HG02840 (cell line): ENCODE results near the gene DUS3L.

ENCODE experiments used
- ATAC-seq: cut with Tn5 transposase; IDR thresholded peaks from one replicate; pipeline ENCODE4 v1.9.1; 2021; ENCODE audit warnings: mild to moderate bottlenecking, moderate library complexity, moderate number of reproducible peaks; ENCODE audit not compliant: unreplicated experiment, low FRiP score

The DUS3L gene

DNA sequence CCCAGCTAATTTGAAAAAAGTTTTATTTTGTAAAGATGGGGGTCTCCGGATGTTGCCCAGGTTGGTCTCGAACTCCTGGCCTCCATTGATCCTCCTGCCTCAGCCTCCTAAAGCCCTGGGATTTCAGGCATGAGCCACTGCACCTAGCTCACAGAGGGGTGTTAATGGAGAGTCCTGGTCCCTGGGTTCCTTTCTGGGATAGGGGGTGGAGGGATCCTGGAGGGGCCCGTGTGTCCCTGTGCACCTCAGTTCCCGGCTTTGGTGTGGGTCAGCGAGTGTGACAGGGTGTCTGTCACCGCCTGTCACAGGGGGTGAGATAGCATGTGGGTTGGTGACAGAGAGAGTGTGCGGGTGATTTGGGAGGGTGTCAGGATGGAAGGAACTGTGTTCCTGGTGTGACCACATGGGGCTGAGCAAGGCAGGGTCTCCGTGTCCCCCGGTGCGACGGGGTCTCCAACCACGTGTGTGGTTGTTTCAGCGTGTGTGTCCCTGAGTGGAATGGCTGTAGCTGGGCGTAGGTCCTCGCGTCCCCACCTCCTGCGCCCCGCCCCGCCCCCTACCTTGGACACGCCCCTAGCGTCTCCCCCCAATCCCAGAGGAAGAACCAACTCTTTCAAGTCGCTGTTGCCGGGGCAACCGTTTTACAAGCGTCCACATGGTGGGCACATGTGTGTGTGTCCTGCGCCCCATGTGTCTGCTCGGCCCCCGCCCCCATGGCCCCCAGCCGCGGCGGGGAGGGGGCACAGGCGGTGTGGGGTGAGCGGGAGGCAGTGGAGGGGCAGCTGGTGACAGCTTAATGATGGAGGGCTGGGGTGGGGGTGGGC lies 11.0 kb upstream of the DUS3L start:
- no peak for ATAC-seq

DNA sequence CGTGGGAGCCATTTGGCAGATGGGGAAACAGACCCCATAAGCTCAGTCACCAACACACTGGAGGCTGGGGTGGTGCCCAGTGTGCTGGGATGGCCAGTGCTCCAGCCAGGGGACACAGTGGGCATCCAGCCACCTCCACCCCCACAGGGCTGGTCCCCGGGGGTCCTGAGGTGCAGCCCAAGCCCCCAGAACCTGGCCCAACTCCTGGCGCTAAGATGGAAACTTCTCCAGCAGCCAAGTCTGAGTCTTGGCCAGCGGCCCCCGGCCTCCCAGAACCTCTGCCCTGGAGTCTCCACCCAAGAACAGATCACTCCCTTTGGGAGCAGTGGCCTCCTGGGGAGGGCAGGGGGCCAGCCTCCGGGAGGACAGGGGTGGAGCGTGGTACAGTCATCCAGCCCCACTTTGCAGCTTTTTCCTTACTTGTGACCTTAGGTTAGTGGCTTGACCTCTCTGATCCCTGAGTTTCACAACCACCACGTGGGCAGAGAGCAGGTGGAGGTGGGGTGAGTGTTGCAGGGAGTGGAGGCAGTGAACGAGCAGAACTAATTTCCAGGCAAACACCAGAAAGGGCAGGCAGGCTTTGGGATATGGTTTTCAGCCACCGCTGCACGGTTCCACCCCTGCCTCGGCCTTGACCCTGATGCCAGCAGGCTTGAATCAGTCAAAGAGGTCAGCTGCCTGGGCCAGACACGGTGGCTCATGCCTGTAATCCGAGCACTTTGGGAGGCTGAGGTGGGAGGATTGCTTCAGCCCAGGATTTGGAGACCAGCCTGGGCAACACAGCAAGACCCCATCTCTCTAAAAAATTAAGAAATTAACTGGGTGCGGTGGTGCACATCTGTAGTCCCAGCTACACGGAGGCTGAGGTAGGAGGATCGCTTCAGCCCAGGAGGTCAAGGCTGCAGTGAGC lies 9.7 kb upstream of the DUS3L start:
- ATAC-seq: no peak

DNA sequence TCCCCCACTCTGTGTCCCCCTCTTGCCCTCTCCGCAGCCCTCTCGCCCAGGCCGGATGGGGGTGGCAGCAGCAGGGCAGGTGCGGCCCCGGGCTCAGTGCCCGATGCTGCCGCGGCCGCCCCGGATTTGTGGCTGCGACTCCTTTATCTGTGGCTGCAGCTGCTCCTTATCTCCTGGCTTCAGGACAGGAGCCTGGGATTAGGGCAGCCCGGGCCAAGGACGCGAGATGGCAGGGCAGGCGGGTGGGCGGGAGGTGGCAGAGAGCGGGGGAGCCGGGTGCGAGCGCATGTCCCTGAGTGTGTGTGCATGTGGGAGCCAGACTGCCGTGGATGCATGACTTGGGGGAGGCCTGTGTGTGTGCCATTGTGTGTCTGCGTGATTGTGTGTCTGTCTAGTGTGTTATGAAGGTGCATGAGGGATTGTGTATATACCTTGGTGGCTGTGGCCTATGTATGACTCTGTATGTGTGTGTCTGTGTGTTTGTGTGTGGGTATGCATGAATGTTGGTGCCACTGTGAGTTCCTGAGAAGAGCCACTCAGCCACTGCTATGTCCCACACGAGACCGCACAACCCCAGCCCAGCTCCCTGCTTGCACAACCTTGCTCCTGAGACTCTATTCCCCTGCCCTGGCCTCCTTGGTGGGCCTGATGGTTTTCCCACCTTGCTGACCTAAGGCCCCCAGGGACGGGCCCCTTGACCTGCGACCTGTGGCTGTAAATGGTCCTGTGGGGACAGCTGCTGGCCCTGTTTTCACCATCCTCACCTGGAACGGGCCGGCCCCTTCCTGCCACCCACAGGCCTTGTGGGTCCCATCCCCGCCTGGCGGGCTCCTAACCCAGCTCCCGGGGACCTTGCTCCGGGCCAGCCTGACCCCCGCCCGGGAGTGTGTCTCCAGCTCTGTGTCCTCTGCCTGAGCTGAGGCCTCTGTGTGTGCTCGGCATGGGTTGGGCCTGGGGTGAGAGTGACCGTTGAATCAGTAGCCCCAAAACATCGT lies 8.6 kb upstream of the DUS3L start:
- no peak for ATAC-seq

DNA sequence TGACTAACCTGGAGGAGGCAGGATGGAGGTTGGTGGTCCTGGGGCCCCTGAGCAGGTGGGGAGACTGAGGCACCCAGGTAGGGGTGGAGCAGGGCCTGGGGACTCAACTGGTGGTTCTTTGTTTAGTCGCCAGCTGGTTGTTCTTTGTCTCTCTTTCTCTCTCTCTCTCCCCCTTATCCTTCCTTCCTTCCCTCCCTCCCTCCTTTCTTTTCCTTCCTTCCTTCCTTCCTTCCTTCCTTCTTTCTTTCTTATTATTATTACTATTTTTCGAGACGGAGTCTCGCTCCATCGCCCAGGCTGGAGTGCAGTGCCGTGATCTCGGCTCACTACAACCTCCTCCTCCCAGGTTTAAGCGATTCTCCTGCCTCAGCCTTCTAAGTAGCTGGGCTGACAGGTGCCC lies 7.3 kb upstream of the DUS3L start:
- ATAC-seq: no peak

DNA sequence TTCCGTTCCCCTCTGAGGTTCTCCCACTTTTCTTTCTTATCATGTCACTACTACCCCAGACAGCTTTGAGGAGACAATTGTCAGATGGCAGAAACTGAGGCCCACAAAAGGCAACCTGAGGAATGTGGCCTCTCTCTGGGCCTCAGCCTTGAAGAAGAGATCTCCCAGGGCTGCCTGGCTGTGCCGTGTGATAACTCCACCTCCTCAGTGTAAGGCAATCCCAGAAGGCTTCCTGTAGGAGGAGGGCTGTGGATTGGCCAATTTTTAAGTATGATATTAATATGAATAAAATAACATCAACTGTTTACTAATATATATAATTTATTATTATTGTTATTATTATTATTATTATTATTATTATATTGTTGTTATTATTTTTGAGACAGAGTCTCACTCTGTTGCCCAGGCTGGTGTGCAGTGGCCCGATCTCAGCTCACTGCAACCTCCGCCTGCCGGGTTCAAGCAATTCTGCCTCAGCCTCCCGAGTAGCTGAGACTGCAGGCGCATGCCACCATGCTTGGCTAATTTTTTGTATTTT lies 4.5 kb upstream of the DUS3L start:
- no peak for ATAC-seq

DNA sequence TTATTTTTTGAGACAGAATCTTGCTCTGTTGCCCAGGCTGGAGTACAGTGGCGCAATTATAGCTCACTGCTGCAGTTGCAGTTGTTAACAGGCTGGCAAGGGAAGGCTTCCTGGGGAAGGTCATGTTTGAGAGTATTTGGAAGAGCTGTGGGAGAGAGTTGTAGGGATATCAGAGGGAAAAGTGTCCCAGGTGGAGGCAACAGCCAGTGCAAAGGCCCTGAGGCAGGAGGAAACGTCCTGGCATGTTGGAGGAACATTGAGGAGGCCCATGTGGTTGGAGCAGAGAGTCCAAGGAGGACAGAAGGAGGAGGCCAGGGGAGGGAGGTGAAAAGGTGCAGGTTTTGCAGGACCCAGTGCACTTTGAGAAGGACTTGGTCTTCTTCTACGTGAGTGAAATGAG lies 2.2 kb upstream of the DUS3L start:
- ATAC-seq: no peak

DNA sequence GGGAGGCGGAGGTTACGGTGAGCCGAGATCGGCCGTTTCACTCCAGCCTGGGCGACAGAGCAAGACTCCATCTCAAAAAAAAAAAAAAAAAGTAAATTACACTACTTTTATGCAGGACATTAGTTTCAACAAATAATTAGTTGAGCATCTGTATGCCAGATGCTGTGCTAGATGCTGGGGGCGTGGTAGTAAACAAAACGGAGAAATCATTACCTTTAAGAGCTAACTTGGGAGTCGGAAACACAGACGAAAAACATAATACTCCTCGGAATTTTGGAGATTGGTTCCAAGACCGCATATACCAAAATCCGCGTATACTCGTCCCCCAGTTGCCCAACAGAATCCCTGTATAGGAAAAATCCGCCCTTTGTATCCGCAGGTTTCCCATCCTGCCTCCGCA lies 1.3 kb upstream of the DUS3L start:
- ATAC-seq: no peak

DNA sequence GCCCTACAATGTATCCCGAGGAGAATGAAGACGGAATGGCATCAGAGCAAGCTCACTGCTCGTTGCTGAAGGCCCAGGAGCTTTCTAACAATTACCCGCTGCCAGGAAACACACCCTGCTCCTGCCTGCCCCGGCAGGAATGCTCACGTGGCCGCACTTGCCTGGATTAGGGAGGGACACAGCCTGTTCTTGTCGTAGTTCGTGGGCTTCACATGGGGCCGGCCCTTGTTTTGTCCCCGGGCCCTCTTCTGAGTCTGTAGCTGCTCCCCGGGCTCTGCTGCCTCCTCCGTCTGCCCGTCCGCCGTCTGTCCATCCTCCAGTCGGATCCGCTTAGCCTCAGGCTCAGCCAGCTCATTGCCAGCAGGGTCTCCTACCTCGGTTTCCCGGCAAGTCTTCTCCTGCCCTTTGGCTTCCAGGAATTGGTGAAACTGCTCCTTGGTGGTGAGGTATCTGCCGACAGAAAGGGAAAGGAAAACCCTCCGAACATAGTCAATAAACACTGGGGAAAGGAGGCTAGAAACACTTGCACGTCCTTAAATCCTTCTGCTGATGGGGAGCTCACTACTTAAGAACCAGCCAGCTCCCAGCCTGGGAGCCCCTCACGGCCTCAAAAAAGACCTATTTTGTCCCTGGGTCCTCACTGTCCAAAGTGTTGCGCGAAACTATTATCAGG lies 941 bp downstream of the DUS3L start:
- no peak for ATAC-seq

DNA sequence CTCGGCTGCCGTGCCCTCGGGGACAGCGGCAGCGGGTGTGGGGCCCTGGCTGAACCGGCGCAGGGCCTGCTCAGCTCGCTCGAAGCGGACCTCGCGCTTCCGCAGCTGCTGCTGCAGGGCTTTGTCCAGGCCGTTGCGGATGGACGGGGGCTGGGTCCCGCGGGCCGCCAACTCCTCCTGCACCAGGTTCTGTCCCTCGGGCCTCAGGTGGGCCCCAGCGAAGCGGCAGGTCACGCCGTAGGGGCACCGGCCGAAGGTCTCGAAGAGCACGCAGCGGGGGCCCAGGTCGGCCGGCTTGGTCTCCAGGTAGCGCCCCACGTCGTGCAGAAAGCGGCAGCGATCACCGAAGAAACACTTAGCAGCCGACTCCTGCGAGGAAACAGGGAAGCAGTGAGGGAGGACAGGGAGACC lies 1.6 kb downstream of the DUS3L start:
- ATAC-seq: no peak

DNA sequence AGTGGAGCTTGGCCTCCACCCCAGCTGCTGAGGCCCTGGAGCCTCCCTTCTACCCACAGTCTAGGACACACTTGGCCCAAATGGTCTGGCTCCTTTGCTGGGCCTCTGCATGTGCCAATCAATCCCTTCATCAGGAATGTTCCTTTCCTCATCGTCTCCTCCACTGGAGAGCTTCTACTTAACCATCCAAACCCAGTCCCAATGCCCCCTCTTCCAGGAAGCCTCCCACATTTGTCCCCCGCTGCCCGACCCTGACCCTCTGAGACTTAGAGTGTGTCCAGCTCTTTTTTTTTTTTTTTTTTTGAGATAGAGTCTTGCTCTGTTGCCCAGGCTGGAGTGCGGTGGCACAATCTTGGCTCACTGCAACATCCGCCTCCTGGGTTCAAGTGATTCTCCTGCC lies 2.5 kb downstream of the DUS3L start:
- ATAC-seq: no peak

DNA sequence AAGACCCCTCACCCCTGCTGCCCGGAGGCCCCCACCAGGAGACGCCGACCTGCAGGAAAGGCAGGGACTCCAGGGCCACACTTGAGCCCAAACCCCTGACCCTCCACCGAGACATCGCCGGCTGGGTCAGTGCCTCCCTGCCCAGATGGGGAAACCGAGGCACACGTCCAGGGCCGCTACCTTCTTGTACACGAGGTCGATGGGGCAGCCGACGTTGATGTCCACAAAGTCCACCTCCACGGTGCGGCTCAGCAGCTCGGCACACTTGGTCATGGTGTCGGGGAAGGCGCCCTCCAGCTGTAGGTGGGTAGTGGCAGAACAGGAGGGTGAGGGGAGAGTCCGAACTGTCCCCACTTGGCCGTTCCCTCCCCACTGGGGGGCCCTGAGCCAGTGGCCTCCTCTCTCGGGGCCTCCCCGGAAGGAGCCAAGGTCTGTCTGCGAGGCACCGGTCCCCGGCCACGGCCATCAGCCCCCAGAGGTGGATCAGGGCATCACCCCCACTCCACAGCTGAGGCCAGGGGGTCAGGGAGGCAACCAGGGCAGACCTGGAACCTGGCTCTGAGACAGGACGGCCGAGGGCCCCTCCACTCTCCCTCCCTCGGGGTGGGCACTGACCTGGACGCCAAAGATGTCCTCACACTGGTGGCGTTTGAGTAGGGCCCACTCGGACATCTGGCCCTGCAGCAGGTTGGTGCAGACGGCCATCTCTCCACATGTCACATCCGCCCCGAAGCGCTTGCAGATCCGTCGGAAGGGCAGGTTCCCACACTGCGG lies 3.4 kb downstream of the DUS3L start:
- no peak for ATAC-seq

DNA sequence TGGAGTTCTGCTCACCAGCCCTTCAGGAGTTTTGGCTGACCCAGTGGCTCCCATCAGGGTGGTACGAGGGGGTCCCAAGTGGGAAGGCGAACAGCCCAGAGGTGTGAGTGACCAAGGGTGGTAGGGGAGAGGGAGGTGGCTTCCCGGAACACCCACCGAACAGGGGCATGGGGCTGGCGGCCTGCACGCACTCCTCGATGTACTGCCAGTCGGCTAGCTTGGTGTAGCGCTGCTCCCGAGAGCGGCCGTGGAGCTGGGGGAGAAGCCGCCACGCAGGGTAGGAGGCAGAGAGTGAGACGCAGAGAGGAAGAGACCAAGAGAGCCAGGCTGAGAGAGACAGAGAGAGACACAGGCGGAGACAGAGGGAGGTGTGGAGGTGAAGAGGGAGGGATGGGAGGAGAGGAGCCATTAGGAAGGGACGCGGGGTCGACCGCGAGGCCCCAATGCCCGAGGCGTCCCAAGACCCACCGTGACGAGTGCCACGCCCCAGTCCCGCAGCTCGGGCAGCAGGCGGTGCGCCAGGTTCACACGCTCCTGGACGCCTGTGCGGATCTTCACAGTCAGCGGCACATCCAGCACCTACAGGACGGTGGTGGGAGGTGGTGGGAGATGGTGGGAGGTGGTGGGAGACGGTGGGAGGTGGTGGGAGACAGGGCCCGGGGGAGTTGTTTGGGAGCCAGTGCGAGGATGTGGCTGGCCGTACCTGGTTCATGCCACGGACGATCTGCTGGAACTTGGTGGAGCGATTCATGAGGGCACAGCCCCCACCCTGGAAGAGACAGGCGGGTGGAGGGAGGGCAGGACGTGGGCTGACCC lies 4.2 kb downstream of the DUS3L start:
- ATAC-seq: no peak

DNA sequence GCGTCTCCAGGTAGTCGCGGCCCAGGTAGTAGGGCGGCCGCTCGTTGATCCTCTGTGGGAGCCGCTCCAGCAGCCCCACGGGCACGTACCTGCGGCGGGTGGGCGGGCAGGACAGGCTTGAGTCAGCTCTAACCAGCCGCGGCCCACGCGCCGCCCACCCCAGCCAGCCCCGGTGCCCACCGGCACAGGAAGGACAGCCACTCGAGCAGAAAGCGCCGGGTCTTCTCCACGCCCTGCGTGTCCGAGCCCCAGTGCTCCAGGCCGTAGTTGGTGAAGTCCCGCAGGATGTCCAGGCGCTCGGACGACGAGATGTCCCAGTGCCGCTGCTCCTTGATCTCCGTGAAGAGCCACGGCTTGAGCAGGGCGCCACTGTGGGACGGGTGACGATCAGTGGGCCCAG lies 5.5 kb downstream of the DUS3L start:
- ATAC-seq: no peak

DNA sequence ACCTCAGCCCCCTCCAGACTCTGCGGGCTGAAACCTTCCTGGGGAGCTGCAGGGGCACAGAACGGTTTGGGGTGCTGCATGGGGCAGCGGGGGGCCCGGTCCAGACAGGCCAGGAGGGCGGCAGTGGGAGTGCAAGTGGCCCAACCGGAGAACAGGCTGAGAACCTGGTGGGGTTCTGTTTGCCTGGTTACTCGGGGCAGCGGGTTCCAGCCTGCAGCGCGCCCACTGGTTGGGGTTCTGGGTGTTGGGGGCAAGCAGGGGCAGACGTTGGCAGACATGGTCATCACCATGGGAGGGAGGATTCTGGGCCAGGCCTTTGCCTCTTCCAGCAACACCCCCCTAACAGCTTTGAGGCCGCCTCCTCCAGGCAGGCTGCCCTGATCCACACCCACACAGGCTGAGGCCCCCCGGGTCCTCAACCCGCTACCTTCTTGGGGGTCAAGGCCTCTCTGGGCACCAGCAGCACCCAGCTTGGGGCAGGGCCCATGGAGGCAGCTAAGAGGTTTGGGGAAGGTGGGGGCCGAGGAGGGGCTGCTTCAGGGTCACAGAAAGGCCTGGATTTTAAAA lies 6.3 kb downstream of the DUS3L start, which contains the start of gene PRR22:
PRR22 (minus strand) TSS at position 166 of the 567 bp plus-strand sequence; CDS start at position 80, 86 bp downstream.
- ATAC-seq: no peak

DNA sequence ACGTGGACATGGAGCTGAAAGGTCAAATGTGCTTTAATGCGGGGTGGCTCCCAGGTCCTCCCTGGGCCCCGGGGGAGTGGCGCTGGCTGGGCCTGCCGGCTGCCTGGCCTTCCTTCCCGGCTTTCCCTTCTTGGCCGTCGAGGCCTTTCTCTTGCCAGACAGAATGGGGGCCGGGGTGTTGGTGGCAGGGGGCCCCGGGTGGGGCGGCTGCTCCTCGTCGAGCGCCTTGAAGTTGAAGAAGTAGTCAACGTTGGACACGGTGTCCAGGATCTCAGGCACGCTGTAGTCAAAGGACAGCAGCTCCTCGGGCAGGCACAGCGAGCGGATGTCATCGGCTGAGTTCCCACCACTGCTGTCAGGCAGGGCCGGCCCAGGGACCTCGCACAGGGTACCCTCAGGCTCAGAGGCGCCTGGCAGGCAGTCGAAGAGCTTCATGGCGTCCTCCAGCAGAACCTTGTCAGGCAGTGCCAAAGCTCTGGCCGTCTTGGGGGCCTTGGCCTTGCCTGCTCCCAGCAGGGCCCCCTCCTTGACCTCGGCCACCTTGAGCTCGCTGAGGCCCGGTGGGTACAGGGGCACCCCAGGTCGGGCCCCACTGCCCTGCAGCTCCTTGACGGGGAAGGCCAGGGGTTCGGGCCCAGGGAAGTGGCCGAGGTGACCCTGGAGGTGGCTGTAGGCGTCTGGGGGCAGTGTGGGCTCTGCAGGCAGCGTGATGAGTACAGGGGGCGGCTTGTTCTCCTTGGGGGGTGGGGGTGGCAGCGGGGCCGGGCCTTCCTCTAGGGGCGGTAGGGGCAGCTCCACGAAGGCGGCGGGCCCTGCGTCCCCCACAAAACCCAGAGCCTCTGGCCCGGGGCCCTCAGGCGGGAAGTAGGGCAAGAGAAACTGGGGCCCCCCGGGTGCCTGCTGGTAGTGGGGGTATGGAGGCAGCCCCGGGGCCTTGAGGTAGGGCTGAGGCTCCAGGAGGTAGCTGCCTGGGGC lies 7.7 kb downstream of the DUS3L start:
- ATAC-seq: no peak

DNA sequence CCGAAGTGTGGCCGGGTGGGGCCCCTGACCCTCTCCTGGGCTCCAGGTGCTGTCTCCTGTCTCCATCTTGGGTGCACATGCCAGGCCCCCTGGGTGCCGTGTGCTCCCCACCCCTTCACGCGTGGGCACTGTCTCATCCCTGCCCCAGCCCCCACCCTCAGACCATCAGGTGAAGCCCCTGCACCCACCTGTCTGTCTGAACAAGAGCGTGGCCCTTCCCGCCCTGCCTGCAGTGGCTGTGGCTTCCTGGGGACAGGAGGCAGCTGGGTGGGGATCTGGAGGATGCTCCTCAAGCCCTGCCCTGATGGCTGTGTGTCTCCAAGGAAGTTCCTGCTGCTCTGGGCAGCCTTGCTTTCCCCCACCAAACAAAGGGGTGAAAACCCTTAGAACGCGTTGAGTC lies 8.6 kb downstream of the DUS3L start:
- ATAC-seq: no peak
